Activated naive CD8-positive, alpha-beta T cell (primary cell): ENCODE measurements around the gene CRY1.

Source experiments
- H3K27ac Mint-ChIP-seq: one replicate; pipeline ENCODE4 v1.8.0; 2021; ENCODE audit warnings: mixed read lengths
- H3K27me3 Mint-ChIP-seq: one replicate; pipeline ENCODE4 v1.8.0; 2021; ENCODE audit warnings: mixed read lengths
- H3K36me3 Mint-ChIP-seq: one replicate; pipeline ENCODE4 v1.8.0; 2021; ENCODE audit warnings: mixed read lengths
- H3K4me1 Mint-ChIP-seq: one replicate; pipeline ENCODE4 v1.8.0; 2021; ENCODE audit warnings: low read depth, mixed read lengths
- H3K4me3 Mint-ChIP-seq: one replicate; pipeline ENCODE4 v1.8.0; 2021; ENCODE audit warnings: mild to moderate bottlenecking, mixed read lengths
- H3K9me3 Mint-ChIP-seq: one replicate; pipeline ENCODE4 v1.8.0; 2021; ENCODE audit warnings: low read depth, mixed read lengths

The CRY1 gene

DNA sequence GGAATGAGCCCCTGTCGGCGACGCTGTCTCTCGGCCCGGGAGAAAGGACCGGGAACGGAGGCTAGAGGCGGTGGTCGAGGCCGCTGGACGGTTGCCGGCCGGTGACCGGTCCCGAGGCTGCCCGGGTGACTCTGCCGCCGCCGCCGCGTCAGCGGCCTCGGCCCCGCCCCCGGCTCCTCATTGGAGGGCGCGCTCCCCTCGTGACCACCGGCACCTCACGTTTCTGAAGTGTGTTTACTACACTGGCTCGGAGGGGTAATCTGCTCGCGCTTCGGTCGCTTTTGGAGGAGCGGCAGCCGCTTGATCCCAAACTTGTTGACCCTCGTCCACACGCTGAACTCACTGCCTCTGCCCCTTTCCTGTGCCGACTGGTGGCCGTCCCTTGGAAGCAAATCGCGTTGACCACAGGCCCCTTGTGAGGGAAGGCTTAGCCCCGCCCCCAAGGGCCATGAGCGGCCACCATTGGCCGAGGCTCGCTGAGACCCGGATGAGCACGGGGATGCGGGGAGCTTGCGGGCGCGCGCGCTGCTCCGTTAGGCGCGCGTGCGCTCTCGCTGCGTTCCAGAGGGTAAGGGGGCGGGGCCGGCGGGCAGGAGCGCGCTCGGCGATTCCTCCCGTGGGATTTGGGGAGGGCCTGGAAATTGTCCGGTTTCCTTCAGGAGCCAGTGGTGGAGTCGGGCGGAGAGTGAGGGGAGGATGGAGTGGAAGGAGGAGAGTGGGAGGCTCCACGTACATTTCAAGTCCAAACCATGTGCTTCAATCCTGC is at the start of gene CRY1:
Gene CRY1 (minus strand): TSS at position 133 of the 766 bp plus-strand sequence. CDS start 588 bp downstream, outside the sequence.
- H3K4me1 Mint-ChIP-seq = peaks cover 10% of the 10 kb centered on the region
- no peak within 1 kb of the TSS for H3K27ac Mint-ChIP-seq
- no peak within 1 kb of the TSS for H3K4me3 Mint-ChIP-seq
- no peaks in the 10 kb centered on the region for H3K27me3 Mint-ChIP-seq
- peaks cover 5% of the 10 kb centered on the region for H3K36me3 Mint-ChIP-seq
- H3K9me3 Mint-ChIP-seq = no peaks in the 10 kb centered on the region

DNA sequence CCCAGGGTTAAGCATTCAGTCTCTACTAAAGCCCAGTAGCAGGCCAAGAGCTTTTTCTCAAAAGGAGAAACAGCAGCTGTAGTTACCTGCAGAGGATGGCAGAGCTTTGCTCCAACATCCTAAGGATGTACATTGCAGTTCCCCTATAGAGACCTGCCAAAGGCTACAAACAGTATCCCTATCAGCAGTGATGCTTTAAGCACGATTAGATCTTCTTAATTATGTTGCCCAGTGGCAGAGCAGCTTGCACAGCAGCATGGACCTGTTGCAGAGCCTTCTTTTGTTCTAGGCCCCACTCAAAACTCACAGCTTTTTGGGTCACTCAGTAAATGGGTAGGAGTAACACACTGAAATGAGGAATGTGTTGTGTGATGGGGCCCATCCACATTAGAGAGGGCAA is 46.4 kb upstream of the CRY1 start:
- Mint-ChIP-seq H3K36me3 (no peaks in the 10 kb centered on the region), H3K4me1 (no peaks in the 10 kb centered on the region), H3K27me3 (no peaks in the 10 kb centered on the region), H3K9me3 (no peaks in the 10 kb centered on the region), H3K4me3 (no peak overlapping the region), H3K27ac (no peak overlapping the region)

- Mint-ChIP-seq H3K27me3 (no peaks in the 10 kb centered on the region), H3K9me3 (no peaks in the 10 kb centered on the region), H3K27ac (no peak overlapping the region)
Observed at GRCh38 chr12:107138990-107139389, 45.6 kb upstream of the CRY1 start.

DNA sequence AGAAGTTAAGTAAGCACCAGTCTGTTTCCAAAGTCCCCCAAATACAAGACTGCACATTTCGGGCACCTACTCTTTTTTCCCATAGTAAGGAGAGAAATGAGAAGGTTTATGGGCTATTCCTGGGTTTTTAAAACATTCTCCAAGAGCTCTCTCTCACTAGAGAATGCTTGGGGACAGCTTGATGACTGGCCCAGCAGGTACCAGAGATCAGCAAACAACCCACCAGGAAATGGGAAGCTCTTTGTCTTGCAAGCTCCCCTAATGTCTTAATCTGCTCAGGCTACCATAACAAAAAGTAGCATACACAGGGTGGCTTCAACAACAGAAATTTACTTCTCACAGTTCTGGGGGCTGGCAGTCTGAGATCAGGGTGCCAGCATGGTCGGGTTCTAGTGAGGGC is 41.8 kb upstream of the CRY1 start:
- no peak overlapping the region for H3K27ac Mint-ChIP-seq
- H3K27me3 Mint-ChIP-seq = no peaks in the 10 kb centered on the region
- no peak overlapping the region for H3K4me3 Mint-ChIP-seq
- H3K36me3 Mint-ChIP-seq = no peaks in the 10 kb centered on the region
- H3K4me1 Mint-ChIP-seq = no peaks in the 10 kb centered on the region
- H3K9me3 Mint-ChIP-seq = no peaks in the 10 kb centered on the region

More at GRCh38 chr12:107138990-107139389, 45.6 kb upstream of the CRY1 start:
- no peaks in the 10 kb centered on the region for H3K36me3 Mint-ChIP-seq
- H3K4me1 Mint-ChIP-seq = no peaks in the 10 kb centered on the region
- no peak overlapping the region for H3K4me3 Mint-ChIP-seq

DNA sequence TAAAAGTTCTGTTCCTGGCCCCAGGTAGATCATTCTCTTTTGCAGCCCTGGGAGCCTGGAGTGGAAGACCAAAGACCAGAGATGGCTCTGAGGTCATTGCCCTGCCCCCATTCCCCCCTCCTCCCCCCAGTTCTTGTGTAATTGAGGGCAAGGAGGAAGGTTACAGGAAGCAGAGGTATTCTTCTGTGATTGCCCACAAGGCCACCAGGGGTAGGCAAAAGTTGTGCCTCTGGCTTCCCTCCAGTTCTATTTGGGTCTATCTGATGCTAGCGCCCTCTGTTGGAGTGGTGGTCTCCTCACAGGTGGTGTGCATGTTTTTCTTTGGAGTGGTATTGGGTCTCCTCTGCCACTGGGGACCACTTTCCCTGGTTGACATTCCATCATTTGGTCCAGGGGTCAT is 41.2 kb upstream of the CRY1 start:
- H3K36me3 Mint-ChIP-seq = no peaks in the 10 kb centered on the region
- H3K4me1 Mint-ChIP-seq = no peaks in the 10 kb centered on the region
- no peak overlapping the region for H3K27ac Mint-ChIP-seq
- H3K27me3 Mint-ChIP-seq = no peaks in the 10 kb centered on the region
- no peaks in the 10 kb centered on the region for H3K9me3 Mint-ChIP-seq
- no peak overlapping the region for H3K4me3 Mint-ChIP-seq

DNA sequence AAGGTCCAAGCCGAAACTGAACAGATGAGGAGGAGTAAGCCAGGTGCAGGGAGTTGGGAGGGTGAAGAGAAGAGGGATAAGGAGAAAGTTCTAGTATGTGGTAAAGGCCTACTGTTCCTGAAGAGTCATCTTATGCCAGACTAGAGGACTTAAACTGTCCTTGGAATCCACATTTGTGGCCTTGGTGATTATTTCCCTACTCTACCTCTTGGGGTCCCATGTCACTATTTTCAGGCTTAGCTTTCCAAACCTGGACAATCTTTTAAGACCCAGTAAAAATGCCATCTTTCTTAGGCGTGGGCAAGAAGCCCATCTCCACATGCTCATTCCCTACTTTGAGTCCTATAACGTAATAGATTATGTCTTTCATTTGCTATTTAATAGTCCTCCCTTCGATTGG is 40.1 kb upstream of the CRY1 start:
- no peaks in the 10 kb centered on the region for H3K27me3 Mint-ChIP-seq
- H3K9me3 Mint-ChIP-seq = no peaks in the 10 kb centered on the region
- no peak overlapping the region for H3K4me3 Mint-ChIP-seq
- H3K36me3 Mint-ChIP-seq = no peaks in the 10 kb centered on the region
- H3K4me1 Mint-ChIP-seq = no peaks in the 10 kb centered on the region
- no peak overlapping the region for H3K27ac Mint-ChIP-seq

- no peaks in the 10 kb centered on the region for H3K4me1 Mint-ChIP-seq
- no peaks in the 10 kb centered on the region for H3K27me3 Mint-ChIP-seq
- H3K4me3 Mint-ChIP-seq = no peak overlapping the region
- H3K36me3 Mint-ChIP-seq = no peaks in the 10 kb centered on the region
- no peaks in the 10 kb centered on the region for H3K9me3 Mint-ChIP-seq
- H3K27ac Mint-ChIP-seq = no peak overlapping the region
Observed at GRCh38 chr12:107131832-107132616, 38.7 kb upstream of the CRY1 start.

DNA sequence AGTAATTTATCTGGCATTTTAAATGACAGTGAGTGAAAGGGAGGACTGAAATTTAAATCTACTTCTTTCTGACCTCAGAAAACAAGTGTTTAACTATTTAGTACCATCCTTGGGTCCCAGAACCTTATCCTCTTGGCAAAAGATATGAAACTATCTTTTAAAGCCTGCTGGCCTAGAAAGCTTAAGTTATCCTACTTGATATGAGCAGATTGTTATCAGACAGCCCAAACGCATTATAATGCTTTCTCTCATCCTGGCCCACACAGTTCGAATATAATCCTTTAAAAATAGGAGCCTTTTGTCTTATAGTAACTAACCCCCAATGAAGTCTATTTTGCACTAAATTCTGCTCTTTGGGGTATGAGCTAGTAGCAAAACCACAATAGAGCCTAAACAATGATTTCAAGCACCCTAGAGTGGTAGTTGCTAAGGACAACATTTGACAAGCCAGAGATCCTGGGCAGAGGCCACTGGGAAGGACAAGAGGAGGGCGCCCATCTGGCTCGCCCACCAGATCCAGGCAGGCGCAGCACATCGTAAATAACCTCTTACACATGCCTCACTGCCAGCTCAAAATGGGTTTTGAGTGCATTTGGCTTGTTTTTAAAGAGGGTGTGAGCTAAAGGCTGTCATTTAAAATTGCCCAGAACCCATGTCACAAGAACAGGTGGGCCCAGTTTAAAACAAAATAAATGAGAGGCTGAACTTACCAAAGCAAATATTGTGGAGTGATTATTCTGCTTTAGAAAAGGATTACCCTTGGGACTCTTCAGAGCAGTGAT is 37.7 kb upstream of the CRY1 start:
- Mint-ChIP-seq H3K27me3 (no peaks in the 10 kb centered on the region), H3K27ac (no peak overlapping the region), H3K4me3 (no peak overlapping the region), H3K9me3 (no peaks in the 10 kb centered on the region), H3K4me1 (no peaks in the 10 kb centered on the region), H3K36me3 (no peaks in the 10 kb centered on the region)

GRCh38 chr12:107129315-107129930 is 36.1 kb upstream of the CRY1 start:
- Mint-ChIP-seq H3K27ac (no peak overlapping the region), H3K4me3 (no peak overlapping the region), H3K9me3 (no peaks in the 10 kb centered on the region), H3K36me3 (no peaks in the 10 kb centered on the region), H3K4me1 (no peaks in the 10 kb centered on the region), H3K27me3 (no peaks in the 10 kb centered on the region)

- Mint-ChIP-seq H3K27me3 (peaks cover 6% of the 10 kb centered on the region), H3K9me3 (no peaks in the 10 kb centered on the region), H3K4me1 (no peaks in the 10 kb centered on the region), H3K27ac (no peak overlapping the region), H3K36me3 (no peaks in the 10 kb centered on the region), H3K4me3 (no peak overlapping the region)
Observed at GRCh38 chr12:107127482-107128430, 34.4 kb upstream of the CRY1 start.

DNA sequence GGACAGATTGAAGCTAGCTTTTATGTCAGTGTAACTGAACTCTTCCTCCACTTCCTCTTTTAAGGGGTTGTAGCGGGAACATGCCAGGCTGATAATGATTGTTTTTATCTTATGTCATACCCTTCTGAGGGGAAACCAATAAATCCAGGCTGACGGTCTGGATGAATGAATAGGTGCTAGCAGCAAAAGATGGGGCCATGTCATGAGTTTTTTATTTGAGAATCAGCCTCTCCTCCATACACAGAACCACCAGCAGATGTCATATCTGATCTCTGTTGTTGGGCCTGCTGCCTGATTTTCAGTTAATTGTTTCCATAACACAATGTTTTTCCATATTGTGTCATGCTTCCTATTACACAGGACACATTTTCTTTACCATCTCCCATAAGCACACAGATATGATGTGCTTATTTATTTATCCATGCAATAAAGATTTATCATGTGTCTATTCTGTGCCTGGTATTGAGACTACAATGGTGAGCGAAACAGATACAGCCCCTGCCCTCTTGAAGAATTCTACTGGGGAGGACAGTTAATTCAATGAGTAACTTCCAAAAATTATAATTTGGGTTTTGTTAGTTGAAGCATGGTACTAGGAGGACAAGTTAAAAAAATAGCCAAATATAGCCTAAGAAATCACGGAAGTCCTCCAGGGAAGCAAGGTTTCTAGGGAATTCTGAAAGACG is 33.6 kb upstream of the CRY1 start:
- H3K36me3 Mint-ChIP-seq = no peaks in the 10 kb centered on the region
- no peaks in the 10 kb centered on the region for H3K9me3 Mint-ChIP-seq

GRCh38 chr12:107125833-107126232 is 32.5 kb upstream of the CRY1 start:
- no peak overlapping the region for H3K27ac Mint-ChIP-seq
- H3K4me3 Mint-ChIP-seq = no peak overlapping the region
- H3K4me1 Mint-ChIP-seq = no peaks in the 10 kb centered on the region
- no peaks in the 10 kb centered on the region for H3K9me3 Mint-ChIP-seq
- H3K27me3 Mint-ChIP-seq = peaks cover 14% of the 10 kb centered on the region
- no peaks in the 10 kb centered on the region for H3K36me3 Mint-ChIP-seq

More for the DNA sequence above, 33.6 kb upstream of the CRY1 start:
- Mint-ChIP-seq H3K27me3 (peaks cover 12% of the 10 kb centered on the region), H3K4me1 (no peaks in the 10 kb centered on the region), H3K27ac (peak overlapping the region; percentile 5), H3K4me3 (no peak overlapping the region)

- Mint-ChIP-seq H3K27me3 (peaks cover 15% of the 10 kb centered on the region), H3K4me3 (no peak overlapping the region), H3K36me3 (no peaks in the 10 kb centered on the region), H3K4me1 (no peaks in the 10 kb centered on the region), H3K27ac (no peak overlapping the region), H3K9me3 (no peaks in the 10 kb centered on the region)
Observed at GRCh38 chr12:107122452-107122958, 29.2 kb upstream of the CRY1 start.
